Measurements from ENCODE around the gene TMEM94. TPM values are rescaled to one million over a fixed set of nuclear protein-coding genes. Genes with fewer than 3 reads are reported as not detected.

TMEM94 gene
- total and polyA plus RNA-seq, 9 of the 15 experiments (the other 6 are each of a cell fraction or from before 2014, with no cell fraction given) = 0.35 to 48.1 (median 14.4) TPM

GRCh38 chr17:75457047-75457654 lies 716 bp downstream of the TMEM94 start (continued):
- TF ChIP-seq ZNF655 (CRISPR knock-in tag; IDR thresholded peaks at IDR 0.05) (no peak), NR2C2 (CRISPR knock-in tag; IDR thresholded peaks at IDR 0.05) (no peak), NR2C2 (tag; IDR thresholded peaks at IDR 0.05) (no peak), ZNF232 (CRISPR knock-in tag; IDR thresholded peaks at IDR 0.05) (no peak), MTF1 (CRISPR knock-in tag; IDR thresholded peaks at IDR 0.05; ENCODE audit: borderline replicate concordance) (no peak), ZKSCAN8 (CRISPR knock-in tag; IDR thresholded peaks at IDR 0.05) (no peak), CEBPB (tag; IDR thresholded peaks at IDR 0.05) (no peak), POLR2B (IDR thresholded peaks at IDR 0.05; ENCODE audit: low read depth, partially characterized antibody) (no peak), PHF21A (IDR thresholded peaks at IDR 0.05; ENCODE audit: borderline replicate concordance, low read depth) (no peak), PHB2 (IDR thresholded peaks at IDR 0.05; ENCODE audit: low read depth) (no peak), ZNF57 (CRISPR knock-in tag; IDR thresholded peaks at IDR 0.05) (no peak), PRMT5 (CRISPR knock-in tag; IDR thresholded peaks at IDR 0.05) (no peak), ETV5 (CRISPR knock-in tag; IDR thresholded peaks at IDR 0.05; ENCODE audit: low read depth) (no peak), ZC3H11A (IDR thresholded peaks at IDR 0.05; ENCODE audit: low read depth, low read length) (no peak), ZNF717 (CRISPR knock-in tag; IDR thresholded peaks at IDR 0.05) (no peak), MAX (CRISPR knock-in tag; IDR thresholded peaks at IDR 0.05) (0 out of 2 replicates have a peak, but pooled peaks have one; percentile 24), THRB (CRISPR knock-in tag; conservative IDR thresholded peaks at IDR 0.05) (no peak), SMARCA5 (IDR thresholded peaks at IDR 0.05) (no peak), GTF2A2 (tag; IDR thresholded peaks at IDR 0.05) (no peak), NFIC (IDR thresholded peaks at IDR 0.05) (no peak), SAP30 (IDR thresholded peaks at IDR 0.05; ENCODE audit: borderline replicate concordance, insufficient read depth, low read depth, low read length, poor library complexity, severe bottlenecking) (no peak), OTX1 (CRISPR knock-in tag; IDR thresholded peaks at IDR 0.05) (no peak)
- TF ChIP-seq, protein P1, sequence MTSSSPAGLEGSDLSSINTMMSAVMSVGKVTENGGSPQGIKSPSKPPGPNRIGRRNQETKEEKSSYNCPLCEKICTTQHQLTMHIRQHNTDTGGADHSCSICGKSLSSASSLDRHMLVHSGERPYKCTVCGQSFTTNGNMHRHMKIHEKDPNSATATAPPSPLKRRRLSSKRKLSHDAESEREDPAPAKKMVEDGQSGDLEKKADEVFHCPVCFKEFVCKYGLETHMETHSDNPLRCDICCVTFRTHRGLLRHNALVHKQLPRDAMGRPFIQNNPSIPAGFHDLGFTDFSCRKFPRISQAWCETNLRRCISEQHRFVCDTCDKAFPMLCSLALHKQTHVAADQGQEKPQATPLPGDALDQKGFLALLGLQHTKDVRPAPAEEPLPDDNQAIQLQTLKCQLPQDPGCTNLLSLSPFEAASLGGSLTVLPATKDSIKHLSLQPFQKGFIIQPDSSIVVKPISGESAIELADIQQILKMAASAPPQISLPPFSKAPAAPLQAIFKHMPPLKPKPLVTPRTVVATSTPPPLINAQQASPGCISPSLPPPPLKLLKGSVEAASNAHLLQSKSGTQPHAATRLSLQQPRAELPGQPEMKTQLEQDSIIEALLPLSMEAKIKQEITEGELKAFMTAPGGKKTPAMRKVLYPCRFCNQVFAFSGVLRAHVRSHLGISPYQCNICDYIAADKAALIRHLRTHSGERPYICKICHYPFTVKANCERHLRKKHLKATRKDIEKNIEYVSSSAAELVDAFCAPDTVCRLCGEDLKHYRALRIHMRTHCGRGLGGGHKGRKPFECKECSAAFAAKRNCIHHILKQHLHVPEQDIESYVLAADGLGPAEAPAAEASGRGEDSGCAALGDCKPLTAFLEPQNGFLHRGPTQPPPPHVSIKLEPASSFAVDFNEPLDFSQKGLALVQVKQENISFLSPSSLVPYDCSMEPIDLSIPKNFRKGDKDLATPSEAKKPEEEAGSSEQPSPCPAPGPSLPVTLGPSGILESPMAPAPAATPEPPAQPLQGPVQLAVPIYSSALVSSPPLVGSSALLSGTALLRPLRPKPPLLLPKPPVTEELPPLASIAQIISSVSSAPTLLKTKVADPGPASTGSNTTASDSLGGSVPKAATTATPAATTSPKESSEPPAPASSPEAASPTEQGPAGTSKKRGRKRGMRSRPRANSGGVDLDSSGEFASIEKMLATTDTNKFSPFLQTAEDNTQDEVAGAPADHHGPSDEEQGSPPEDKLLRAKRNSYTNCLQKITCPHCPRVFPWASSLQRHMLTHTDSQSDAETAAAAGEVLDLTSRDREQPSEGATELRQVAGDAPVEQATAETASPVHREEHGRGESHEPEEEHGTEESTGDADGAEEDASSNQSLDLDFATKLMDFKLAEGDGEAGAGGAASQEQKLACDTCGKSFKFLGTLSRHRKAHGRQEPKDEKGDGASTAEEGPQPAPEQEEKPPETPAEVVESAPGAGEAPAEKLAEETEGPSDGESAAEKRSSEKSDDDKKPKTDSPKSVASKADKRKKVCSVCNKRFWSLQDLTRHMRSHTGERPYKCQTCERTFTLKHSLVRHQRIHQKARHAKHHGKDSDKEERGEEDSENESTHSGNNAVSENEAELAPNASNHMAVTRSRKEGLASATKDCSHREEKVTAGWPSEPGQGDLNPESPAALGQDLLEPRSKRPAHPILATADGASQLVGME (CRISPR knock-in tag; IDR thresholded peaks at IDR 0.05) = no peak
